ENCODE results near the gene GCLC.

- TF ChIP-seq, protein P1, sequence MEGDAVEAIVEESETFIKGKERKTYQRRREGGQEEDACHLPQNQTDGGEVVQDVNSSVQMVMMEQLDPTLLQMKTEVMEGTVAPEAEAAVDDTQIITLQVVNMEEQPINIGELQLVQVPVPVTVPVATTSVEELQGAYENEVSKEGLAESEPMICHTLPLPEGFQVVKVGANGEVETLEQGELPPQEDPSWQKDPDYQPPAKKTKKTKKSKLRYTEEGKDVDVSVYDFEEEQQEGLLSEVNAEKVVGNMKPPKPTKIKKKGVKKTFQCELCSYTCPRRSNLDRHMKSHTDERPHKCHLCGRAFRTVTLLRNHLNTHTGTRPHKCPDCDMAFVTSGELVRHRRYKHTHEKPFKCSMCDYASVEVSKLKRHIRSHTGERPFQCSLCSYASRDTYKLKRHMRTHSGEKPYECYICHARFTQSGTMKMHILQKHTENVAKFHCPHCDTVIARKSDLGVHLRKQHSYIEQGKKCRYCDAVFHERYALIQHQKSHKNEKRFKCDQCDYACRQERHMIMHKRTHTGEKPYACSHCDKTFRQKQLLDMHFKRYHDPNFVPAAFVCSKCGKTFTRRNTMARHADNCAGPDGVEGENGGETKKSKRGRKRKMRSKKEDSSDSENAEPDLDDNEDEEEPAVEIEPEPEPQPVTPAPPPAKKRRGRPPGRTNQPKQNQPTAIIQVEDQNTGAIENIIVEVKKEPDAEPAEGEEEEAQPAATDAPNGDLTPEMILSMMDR (IDR thresholded peaks at IDR 0.05), result no peak
- TF ChIP-seq POLR2A (IDR thresholded peaks at IDR 0.05), result no peak
Observed at GRCh38 chr6:53481323-53481722, 63.6 kb downstream of the GCLC start.
